WTC11 (cell line): Measurements from ENCODE around the gene NKX2-3.

ENCODE experiments used
- ATF2 ChIP-seq: sonication (generic); formaldehyde crosslinking; IDR thresholded peaks from 2 replicates; pipeline ENCODE4 v1.8.1; 2022; ENCODE audit warnings: low read depth, missing genetic modification reagents, borderline replicate concordance
- ETV6 ChIP-seq: sonication (generic); formaldehyde crosslinking; IDR thresholded peaks from 2 replicates; pipeline ENCODE4 v1.8.1; 2022; ENCODE audit warnings: mild to moderate bottlenecking, missing genetic modification reagents
- FOXP1 ChIP-seq: sonication (generic); formaldehyde crosslinking; IDR thresholded peaks from 2 replicates; pipeline ENCODE4 v1.8.0; 2022; ENCODE audit warnings: missing genetic modification reagents, mild to moderate bottlenecking, moderate library complexity, borderline replicate concordance
- HMGXB4 ChIP-seq: sonication (generic); formaldehyde crosslinking; IDR thresholded peaks from 2 replicates; pipeline ENCODE4 v1.8.1; 2023; ENCODE audit warnings: mild to moderate bottlenecking, moderate library complexity, missing genetic modification reagents
- MAX ChIP-seq: sonication (generic); formaldehyde crosslinking; IDR thresholded peaks from 2 replicates; pipeline ENCODE4 v1.8.0; 2022; ENCODE audit warnings: mild to moderate bottlenecking, missing genetic modification reagents
- NR2C2 ChIP-seq: sonication (generic); formaldehyde crosslinking; IDR thresholded peaks from 2 replicates; pipeline ENCODE4 v1.8.0; 2022; ENCODE audit warnings: mild to moderate bottlenecking, missing genetic modification reagents
- TCF7 ChIP-seq: sonication (generic); formaldehyde crosslinking; IDR thresholded peaks from 2 replicates; pipeline ENCODE4 v1.8.0; 2022; ENCODE audit warnings: mild to moderate bottlenecking, low read depth, missing genetic modification reagents, moderate library complexity
- USF2 ChIP-seq: sonication (generic); formaldehyde crosslinking; IDR thresholded peaks from 2 replicates; pipeline ENCODE4 v1.8.1; 2023; ENCODE audit warnings: mild to moderate bottlenecking, missing genetic modification reagents, moderate library complexity
- ZBTB21 ChIP-seq: sonication (generic); formaldehyde crosslinking; IDR thresholded peaks from 2 replicates; pipeline ENCODE4 v1.8.1; 2023; ENCODE audit warnings: mild to moderate bottlenecking, missing genetic modification reagents, borderline replicate concordance
- TF ChIP-seq, protein P1 (sequence below): fragments of 200-600 bp; IDR thresholded peaks from 2 replicates; pipeline ENCODE4 v1.8.0; 2022; ENCODE audit warnings: antibody characterized with exemption
- TF ChIP-seq, protein P2 (sequence below): sonication (generic); formaldehyde crosslinking; conservative IDR thresholded peaks from 2 replicates; pipeline ENCODE4 v1.8.1; 2023; ENCODE audit warnings: mild to moderate bottlenecking, low read depth, missing genetic modification reagents, moderate library complexity
- TF ChIP-seq, protein P3 (sequence below): sonication (generic); formaldehyde crosslinking; IDR thresholded peaks from 2 replicates; pipeline ENCODE4 v1.8.0; 2022; ENCODE audit warnings: mild to moderate bottlenecking, missing genetic modification reagents

DNA sequence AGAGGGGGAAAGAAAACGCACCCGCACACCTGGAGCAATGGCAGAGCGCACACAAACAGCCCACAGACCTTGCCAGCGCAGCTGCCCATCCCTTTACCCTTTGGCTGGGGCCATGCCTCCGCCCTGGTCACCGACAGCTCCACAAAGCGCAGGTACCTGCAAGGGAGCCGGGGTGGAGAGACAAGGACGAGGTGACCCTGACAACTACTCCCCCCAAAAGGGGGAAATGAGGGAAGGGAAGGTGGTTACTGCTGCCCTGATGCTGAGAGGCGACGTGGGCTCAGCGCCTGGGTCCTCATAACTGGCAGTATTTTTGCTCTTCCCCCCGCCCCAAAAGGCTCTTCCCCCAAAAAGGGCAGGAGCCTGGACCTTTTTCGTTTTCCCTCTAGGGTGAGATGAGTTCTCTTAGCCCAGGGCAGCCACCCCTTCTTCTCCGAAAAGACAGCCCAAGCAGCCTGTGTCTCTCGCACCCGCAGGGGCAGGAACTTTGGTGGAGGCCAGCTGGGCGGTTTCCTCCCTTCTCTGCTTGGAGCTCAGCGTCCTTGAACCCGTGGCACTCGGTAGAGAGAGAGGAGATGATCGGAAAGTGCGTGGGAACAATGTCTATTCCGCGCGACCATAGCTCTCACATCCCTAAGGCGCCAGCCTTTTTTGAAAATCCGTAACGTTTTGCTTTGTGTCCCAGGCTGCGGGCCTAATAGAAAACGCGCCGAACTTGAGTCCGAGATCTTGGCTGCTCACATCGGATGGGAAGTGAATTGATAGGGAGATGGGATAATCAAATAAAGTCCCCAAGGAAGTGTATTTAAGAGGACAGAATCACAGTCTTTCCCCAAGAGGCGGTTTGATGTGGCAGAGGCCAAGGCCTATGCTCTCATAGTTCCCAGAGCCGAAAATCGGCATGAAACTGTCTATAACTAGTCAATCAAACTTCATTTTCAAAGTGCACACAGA, 1.0 kb downstream of the NKX2-3 start:
- TF ChIP-seq, protein P1, sequence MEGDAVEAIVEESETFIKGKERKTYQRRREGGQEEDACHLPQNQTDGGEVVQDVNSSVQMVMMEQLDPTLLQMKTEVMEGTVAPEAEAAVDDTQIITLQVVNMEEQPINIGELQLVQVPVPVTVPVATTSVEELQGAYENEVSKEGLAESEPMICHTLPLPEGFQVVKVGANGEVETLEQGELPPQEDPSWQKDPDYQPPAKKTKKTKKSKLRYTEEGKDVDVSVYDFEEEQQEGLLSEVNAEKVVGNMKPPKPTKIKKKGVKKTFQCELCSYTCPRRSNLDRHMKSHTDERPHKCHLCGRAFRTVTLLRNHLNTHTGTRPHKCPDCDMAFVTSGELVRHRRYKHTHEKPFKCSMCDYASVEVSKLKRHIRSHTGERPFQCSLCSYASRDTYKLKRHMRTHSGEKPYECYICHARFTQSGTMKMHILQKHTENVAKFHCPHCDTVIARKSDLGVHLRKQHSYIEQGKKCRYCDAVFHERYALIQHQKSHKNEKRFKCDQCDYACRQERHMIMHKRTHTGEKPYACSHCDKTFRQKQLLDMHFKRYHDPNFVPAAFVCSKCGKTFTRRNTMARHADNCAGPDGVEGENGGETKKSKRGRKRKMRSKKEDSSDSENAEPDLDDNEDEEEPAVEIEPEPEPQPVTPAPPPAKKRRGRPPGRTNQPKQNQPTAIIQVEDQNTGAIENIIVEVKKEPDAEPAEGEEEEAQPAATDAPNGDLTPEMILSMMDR = no peak
- no peak for TF ChIP-seq HMGXB4 (CRISPR knock-in tag)
- TF ChIP-seq MAX (CRISPR knock-in tag) = no peak
- TF ChIP-seq ETV6 (CRISPR knock-in tag) = no peak
- TF ChIP-seq ATF2 (CRISPR knock-in tag) = no peak
- no peak for TF ChIP-seq TCF7 (CRISPR knock-in tag)
- TF ChIP-seq USF2 = no peak
- TF ChIP-seq, protein P2, sequence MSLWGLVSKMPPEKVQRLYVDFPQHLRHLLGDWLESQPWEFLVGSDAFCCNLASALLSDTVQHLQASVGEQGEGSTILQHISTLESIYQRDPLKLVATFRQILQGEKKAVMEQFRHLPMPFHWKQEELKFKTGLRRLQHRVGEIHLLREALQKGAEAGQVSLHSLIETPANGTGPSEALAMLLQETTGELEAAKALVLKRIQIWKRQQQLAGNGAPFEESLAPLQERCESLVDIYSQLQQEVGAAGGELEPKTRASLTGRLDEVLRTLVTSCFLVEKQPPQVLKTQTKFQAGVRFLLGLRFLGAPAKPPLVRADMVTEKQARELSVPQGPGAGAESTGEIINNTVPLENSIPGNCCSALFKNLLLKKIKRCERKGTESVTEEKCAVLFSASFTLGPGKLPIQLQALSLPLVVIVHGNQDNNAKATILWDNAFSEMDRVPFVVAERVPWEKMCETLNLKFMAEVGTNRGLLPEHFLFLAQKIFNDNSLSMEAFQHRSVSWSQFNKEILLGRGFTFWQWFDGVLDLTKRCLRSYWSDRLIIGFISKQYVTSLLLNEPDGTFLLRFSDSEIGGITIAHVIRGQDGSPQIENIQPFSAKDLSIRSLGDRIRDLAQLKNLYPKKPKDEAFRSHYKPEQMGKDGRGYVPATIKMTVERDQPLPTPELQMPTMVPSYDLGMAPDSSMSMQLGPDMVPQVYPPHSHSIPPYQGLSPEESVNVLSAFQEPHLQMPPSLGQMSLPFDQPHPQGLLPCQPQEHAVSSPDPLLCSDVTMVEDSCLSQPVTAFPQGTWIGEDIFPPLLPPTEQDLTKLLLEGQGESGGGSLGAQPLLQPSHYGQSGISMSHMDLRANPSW (CRISPR knock-in tag) = no peak
- no peak for TF ChIP-seq NR2C2
- no peak for TF ChIP-seq ZBTB21 (CRISPR knock-in tag)
- TF ChIP-seq FOXP1 = no peak
- TF ChIP-seq, protein P3, sequence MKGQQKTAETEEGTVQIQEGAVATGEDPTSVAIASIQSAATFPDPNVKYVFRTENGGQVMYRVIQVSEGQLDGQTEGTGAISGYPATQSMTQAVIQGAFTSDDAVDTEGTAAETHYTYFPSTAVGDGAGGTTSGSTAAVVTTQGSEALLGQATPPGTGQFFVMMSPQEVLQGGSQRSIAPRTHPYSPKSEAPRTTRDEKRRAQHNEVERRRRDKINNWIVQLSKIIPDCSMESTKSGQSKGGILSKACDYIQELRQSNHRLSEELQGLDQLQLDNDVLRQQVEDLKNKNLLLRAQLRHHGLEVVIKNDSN (CRISPR knock-in tag) = no peak
